Measurements from ENCODE around the gene LGR6. TPM values are rescaled to one million over a fixed set of nuclear protein-coding genes. Genes with fewer than 3 reads are reported as not detected.

LGR6 gene
- total and polyA plus RNA-seq, 2 donors (not counting 1 experiment from before 2014, with no cell fraction given): 0.28 TPM; not detected in 1

GRCh38 chr1:202186327-202186726 is 7.3 kb upstream of the LGR6 start:
- POLR2A ChIA-PET: no interaction called here
- no peaks in the 10 kb centered on the region for H3K36me3 ChIP-seq (replicated peaks in 1 of 2; ENCODE audit: control extremely low read depth in 1 of 2, control insufficient read depth in 1 of 2, extremely low read depth in 1 of 2, insufficient read depth in 2 of 2, low read length in 1 of 2)
- no peak for ATAC-seq (ENCODE audit: low read depth)

More at GRCh38 chr1:202186327-202186726, 7.3 kb upstream of the LGR6 start:
- no peaks in the 10 kb centered on the region for H3K9me3 ChIP-seq (ENCODE audit: control extremely low read depth in 1 of 3, control insufficient read depth in 2 of 3, insufficient read depth in 1 of 3, low read length in 2 of 3)
- Mint-ChIP-seq H3K4me3 (no peak overlapping the region), H3K4me1 (peaks cover 9% of the 10 kb centered on the region), H3K9me3 (ENCODE audit: insufficient read depth) (no peaks in the 10 kb centered on the region), H3K27ac (no peak overlapping the region), H3K27me3 (peaks cover 46% of the 10 kb centered on the region)
- CTCF ChIA-PET: interaction anchor here (0.6 to 5.6 kb wide), 7 partner anchors 25 to 534 kb away, joined by 3 to 37 read pairs (median 9); no protein-coding TSS in a partner anchor
- no peak overlapping the region for H2AFZ ChIP-seq (ENCODE audit: insufficient read depth, low read depth, low read length, poor library complexity, severe bottlenecking)
- H3K4me1 ChIP-seq (ENCODE audit: control insufficient read depth in 2 of 2, insufficient read depth in 2 of 2, low read length in 2 of 2): peaks cover 5 to 6% of the 10 kb centered on the region in 2 donors
- H3K27ac ChIP-seq (ENCODE audit: low read length in 2 of 2): no peak overlapping the region
- TF ChIP-seq CTCF (IDR thresholded peaks at IDR 0.05): no peak
- TF ChIP-seq EZH2 (IDR thresholded peaks at IDR 0.05; ENCODE audit: borderline replicate concordance, insufficient read depth, low read depth, low read length, poor library complexity, severe bottlenecking): no peak
- H3K79me2 ChIP-seq (ENCODE audit: control insufficient read depth, insufficient read depth, low read length): no peaks in the 10 kb centered on the region
- no peak for DNase-seq
- H4K20me1 ChIP-seq (ENCODE audit: control insufficient read depth, insufficient read depth, low read length, poor library complexity, severe bottlenecking): no peaks in the 10 kb centered on the region
- intact Hi-C loops (cut with micrococcal nuclease): no loop called here
- no peak overlapping the region for H3K4me2 ChIP-seq (replicated peaks; ENCODE audit: low read depth, low read length, poor library complexity, severe bottlenecking)
- H3K27me3 ChIP-seq (replicated peaks in 1 of 4; ENCODE audit: control extremely low read depth in 1 of 4, control insufficient read depth in 3 of 4, insufficient read depth in 4 of 4, low read length in 3 of 4): peaks cover 0 to 31% (median 5%) of the 10 kb centered on the region in 4 experiments
- no peak overlapping the region for H3K4me3 ChIP-seq (ENCODE audit: control extremely low read depth in 1 of 5, extremely low read depth in 1 of 5, insufficient read depth in 1 of 5, low read depth in 2 of 5, low read length in 4 of 5)
- H3K9ac ChIP-seq (ENCODE audit: low read length): no peak overlapping the region
- 87% methylated on average over 7 of the region's 7 CpGs for WGBS (ENCODE audit: insufficient coverage)
